Smooth muscle cell (in vitro differentiated cells): ENCODE data around the gene MDK. TPM values are rescaled to one million over a fixed set of nuclear protein-coding genes. Genes with fewer than 3 reads are reported as not detected.

ENCODE experiments used
- DNase-seq: peaks from one replicate; lab custom pipeline; 2025; ENCODE audit not compliant: unreplicated experiment; lab: John Stamatoyannopoulos, UW
- H2AFZ ChIP-seq: fragments of 200-600 bp; sonication (generic); 2 replicates; pipeline ENCODE4 v1.6.0; 2016; ENCODE audit warnings: antibody characterized with exemption, low read depth, mild to moderate bottlenecking
- H3F3A ChIP-seq: fragments of 200-600 bp; sonication (generic); 2 replicates; pipeline ENCODE4 v1.6.0; 2017; ENCODE audit warnings: antibody characterized with exemption, low read depth
- H3K27ac ChIP-seq: fragments of 200-600 bp; sonication (generic); 2 replicates; pipeline ENCODE4 v1.5.1; 2016; ENCODE audit warnings: low read depth, mild to moderate bottlenecking
- H3K27me3 ChIP-seq: fragments of 200-600 bp; sonication (generic); 2 replicates; pipeline ENCODE4 v1.6.1; 2016; ENCODE audit warnings: low read depth, mild to moderate bottlenecking
- H3K36me3 ChIP-seq: fragments of 200-600 bp; sonication (generic); 2 replicates; pipeline ENCODE4 v1.5.1; 2016; ENCODE audit warnings: low read depth
- H3K4me1 ChIP-seq: fragments of 200-600 bp; sonication (generic); 2 replicates; pipeline ENCODE4 v1.5.1; 2016; ENCODE audit warnings: low read depth
- H3K4me2 ChIP-seq: fragments of 200-600 bp; sonication (generic); 2 replicates; pipeline ENCODE4 v1.6.0; 2016; ENCODE audit warnings: mild to moderate bottlenecking
- H3K4me3 ChIP-seq: fragments of 200-600 bp; sonication (generic); 2 replicates; pipeline ENCODE4 v1.5.1; 2016; ENCODE audit warnings: mild to moderate bottlenecking
- H3K79me2 ChIP-seq: fragments of 200-600 bp; sonication (generic); 2 replicates; pipeline ENCODE4 v1.6.0; 2016; ENCODE audit warnings: low read depth, mild to moderate bottlenecking
- H3K9ac ChIP-seq: fragments of 200-600 bp; sonication (generic); 2 replicates; pipeline ENCODE4 v1.6.0; 2016; ENCODE audit warnings: low read depth
- H3K9me3 ChIP-seq: fragments of 200-600 bp; sonication (generic); replicated peaks from 2 replicates; pipeline ENCODE4 v1.5.1; 2016; ENCODE audit warnings: low read depth
- H4K20me1 ChIP-seq: fragments of 200-600 bp; sonication (generic); 2 replicates; pipeline ENCODE4 v1.6.0; 2016; ENCODE audit warnings: low read depth
- WGBS: methylation state at CpG from one replicate; pipeline ENCODE4 v1.1.7; 2016; ENCODE audit warnings: low lambda C conversion rate; 5-methylcytosine and 5-hydroxymethylcytosine counted together
- polyA plus RNA-seq: library from polyadenylated mRNA; unstranded; fragments of >200 nt; fragmentation: Nextera tagmentation; extraction: Ambion mirVana; gene quantifications from 2 replicates; pipeline ENCODE4 v1.2.1, GENCODE V29; 2016
- total RNA-seq: library from RNA; depleted of rRNA; stranded (reverse); fragments of >200 nt; gene quantifications from 2 replicates; pipeline ENCODE4 v1.2.3, GENCODE V29; 2014
- TF ChIP-seq, protein P1 (sequence below): fragments of 200-600 bp; sonication (generic); IDR thresholded peaks from 2 replicates; pipeline ENCODE4 v1.5.1; 2017; ENCODE audit warnings: borderline replicate concordance, mild to moderate bottlenecking, antibody characterized with exemption; ENCODE audit not compliant: insufficient read depth, poor library complexity, severe bottlenecking

The MDK gene
- total and polyA plus RNA-seq, 2 experiments from 2014 or later, result 490 to 667 TPM

GRCh38 chr11:46383974-46384701 is 2.7 kb downstream of the MDK start:
- no peak for DNase-seq
- H3K79me2 ChIP-seq, result no peaks in the 10 kb centered on the region
- no peak overlapping the region for H2AFZ ChIP-seq
- H3K36me3 ChIP-seq, result no peaks in the 10 kb centered on the region
- peaks cover 3% of the 10 kb centered on the region for H3F3A ChIP-seq
- 82% methylated on average over 10 of the region's 12 CpGs for WGBS
- H3K9me3 ChIP-seq, result no peaks in the 10 kb centered on the region
- peaks cover 17% of the 10 kb centered on the region for H3K4me1 ChIP-seq
- H3K9ac ChIP-seq, result no peak overlapping the region
- H4K20me1 ChIP-seq, result peaks cover 17% of the 10 kb centered on the region
- H3K4me3 ChIP-seq, result no peak overlapping the region
- H3K27me3 ChIP-seq, result peaks cover 14% of the 10 kb centered on the region
- H3K27ac ChIP-seq, result no peak overlapping the region
- TF ChIP-seq, protein P1, sequence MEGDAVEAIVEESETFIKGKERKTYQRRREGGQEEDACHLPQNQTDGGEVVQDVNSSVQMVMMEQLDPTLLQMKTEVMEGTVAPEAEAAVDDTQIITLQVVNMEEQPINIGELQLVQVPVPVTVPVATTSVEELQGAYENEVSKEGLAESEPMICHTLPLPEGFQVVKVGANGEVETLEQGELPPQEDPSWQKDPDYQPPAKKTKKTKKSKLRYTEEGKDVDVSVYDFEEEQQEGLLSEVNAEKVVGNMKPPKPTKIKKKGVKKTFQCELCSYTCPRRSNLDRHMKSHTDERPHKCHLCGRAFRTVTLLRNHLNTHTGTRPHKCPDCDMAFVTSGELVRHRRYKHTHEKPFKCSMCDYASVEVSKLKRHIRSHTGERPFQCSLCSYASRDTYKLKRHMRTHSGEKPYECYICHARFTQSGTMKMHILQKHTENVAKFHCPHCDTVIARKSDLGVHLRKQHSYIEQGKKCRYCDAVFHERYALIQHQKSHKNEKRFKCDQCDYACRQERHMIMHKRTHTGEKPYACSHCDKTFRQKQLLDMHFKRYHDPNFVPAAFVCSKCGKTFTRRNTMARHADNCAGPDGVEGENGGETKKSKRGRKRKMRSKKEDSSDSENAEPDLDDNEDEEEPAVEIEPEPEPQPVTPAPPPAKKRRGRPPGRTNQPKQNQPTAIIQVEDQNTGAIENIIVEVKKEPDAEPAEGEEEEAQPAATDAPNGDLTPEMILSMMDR, result no peak
- H3K4me2 ChIP-seq, result no peak overlapping the region

DNA sequence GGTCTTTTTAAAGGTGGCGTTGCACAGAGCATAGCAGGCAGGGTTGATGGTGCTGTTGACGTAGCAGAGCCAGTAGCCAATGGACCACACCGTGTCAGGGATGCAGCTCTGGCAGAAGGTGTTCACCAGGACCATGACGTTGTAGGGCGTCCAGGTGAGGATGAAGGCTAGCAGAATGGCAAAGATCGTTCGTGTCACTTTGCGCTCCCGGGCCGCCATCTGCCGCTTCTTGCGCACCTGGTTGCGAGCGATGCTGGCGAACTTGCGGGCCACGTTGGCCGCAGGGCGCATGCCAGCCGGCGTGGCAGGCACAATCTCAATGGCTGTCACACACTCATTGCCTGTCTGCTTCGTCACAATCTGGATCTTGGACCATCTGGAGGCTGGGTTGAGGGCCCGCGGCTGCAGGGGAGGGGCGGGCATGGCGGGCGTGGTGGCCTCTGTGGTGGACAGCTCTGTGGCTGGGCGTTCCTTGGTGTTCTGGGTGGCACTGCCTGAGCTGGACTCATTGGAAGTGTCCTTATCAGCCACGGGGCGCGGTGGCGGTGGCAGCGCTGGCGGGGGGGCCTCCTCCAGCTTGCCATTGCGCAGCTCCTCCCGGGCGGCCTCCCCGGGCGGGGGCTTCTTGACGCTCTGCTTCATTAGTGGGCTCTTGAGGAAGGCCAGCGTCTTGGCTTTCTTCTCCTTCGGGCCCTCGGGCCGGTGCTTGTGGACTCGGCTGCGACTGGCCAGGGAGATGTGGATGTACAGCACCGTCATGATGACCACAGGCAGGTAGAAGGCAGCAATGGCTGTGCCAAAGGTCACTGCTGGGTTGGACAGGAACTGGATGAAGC is 3.9 kb downstream of the MDK start:
- TF ChIP-seq, protein P1, result no peak
- Histone ChIP-seq H3K79me2 (no peaks in the 10 kb centered on the region), H3K4me3 (no peak overlapping the region), H3K36me3 (no peaks in the 10 kb centered on the region), H4K20me1 (peaks cover 21% of the 10 kb centered on the region), H3K4me2 (no peak overlapping the region), H3F3A (no peaks in the 10 kb centered on the region), H2AFZ (no peak overlapping the region), H3K27ac (no peak overlapping the region), H3K4me1 (peaks cover 19% of the 10 kb centered on the region), H3K27me3 (peaks cover 24% of the 10 kb centered on the region), H3K9ac (no peak overlapping the region), H3K9me3 (no peaks in the 10 kb centered on the region)
- DNase-seq, result no peak
- WGBS, result 97% methylated on average over 47 of the region's 47 CpGs

DNA sequence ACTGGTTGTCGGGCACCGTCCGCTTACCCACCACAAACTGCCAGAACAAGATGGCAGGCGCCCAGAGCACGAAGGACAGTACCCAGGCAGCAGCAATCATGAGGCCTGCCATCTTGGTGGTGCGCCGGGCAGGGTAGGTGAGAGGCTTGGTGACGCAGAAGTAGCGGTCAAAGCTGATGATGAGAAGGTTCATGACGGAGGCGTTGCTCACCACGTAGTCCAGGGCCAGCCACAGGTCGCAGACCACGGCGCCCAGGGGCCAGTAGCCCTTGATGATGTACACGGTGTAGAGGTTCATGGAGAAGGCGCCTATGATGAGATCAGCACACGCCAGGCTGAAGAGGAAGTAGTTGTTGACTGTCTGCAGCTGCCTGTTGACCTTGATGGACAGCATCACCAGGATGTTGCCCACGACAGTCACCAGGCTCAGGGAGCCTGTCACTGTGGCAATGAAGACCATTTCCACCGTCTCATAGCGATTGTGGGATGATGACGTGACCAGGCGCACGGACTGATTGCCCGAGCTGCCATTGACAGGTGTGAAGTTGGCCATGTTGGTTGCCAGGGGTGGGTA is 4.6 kb downstream of the MDK start:
- Histone ChIP-seq H4K20me1 (peaks cover 26% of the 10 kb centered on the region), H3F3A (no peaks in the 10 kb centered on the region), H3K4me1 (peaks cover 22% of the 10 kb centered on the region), H3K36me3 (no peaks in the 10 kb centered on the region), H2AFZ (no peak overlapping the region), H3K27ac (no peak overlapping the region), H3K27me3 (peaks cover 31% of the 10 kb centered on the region), H3K4me3 (no peak overlapping the region), H3K79me2 (no peaks in the 10 kb centered on the region), H3K9me3 (no peaks in the 10 kb centered on the region), H3K4me2 (no peak overlapping the region), H3K9ac (no peak overlapping the region)
- DNase-seq, result no peak
- 97% methylated on average over 25 of the region's 25 CpGs for WGBS
- TF ChIP-seq, protein P1, result no peak
